CD14-positive monocyte (primary cell): Measurements from ENCODE around the gene CSMD2. TPM values are rescaled to one million over a fixed set of nuclear protein-coding genes. Genes with fewer than 3 reads are reported as not detected.

Source experiments
- DNase-seq, 3 donors: peaks; one replicate each; pipeline ENCODE4 v3.0.0-alpha.2; 2011 to 2022
- H2AFZ ChIP-seq: 2 replicates; pipeline ENCODE4 v1.6.0; 2012; ENCODE audit warnings: mild to moderate bottlenecking, low read depth, low read length, inconsistent platforms; ENCODE audit not compliant: insufficient read depth, poor library complexity, severe bottlenecking
- H3K27ac ChIP-seq, 2 donors: 1 replicate in 1 of 2; 2 replicates in 1 of 2; pipeline ENCODE4 v1.5.1; 2012 to 2013; ENCODE audit warnings: low read length in 2 of 2, control low read depth in 1 of 2, inconsistent platforms in 1 of 2, low read depth in 1 of 2, mild to moderate bottlenecking in 1 of 2
- H3K27me3 ChIP-seq, 2 donors: one replicate each; pipeline versions ENCODE4 v1.6.0 to v1.6.1; 2011 to 2013; ENCODE audit warnings: low read length in 2 of 2; ENCODE audit not compliant: control insufficient read depth in 2 of 2, insufficient read depth in 2 of 2
- H3K36me3 ChIP-seq, 2 donors: replicated peaks in 1 of 2; 1 replicate in 1 of 2; 2 replicates in 1 of 2; pipeline versions ENCODE4 v1.5.1 to v1.6.1; 2012 to 2013; ENCODE audit warnings: low read length in 2 of 2, control low read depth in 1 of 2, inconsistent platforms in 1 of 2, mild to moderate bottlenecking in 1 of 2; ENCODE audit not compliant: insufficient read depth in 2 of 2, control insufficient read depth in 1 of 2
- H3K4me1 ChIP-seq, 2 donors: 1 replicate in 1 of 2; 2 replicates in 1 of 2; pipeline versions ENCODE4 v1.5.1 to v1.6.1; 2012 to 2013; ENCODE audit warnings: low read length in 2 of 2, control low read depth in 1 of 2, inconsistent platforms in 1 of 2, mild to moderate bottlenecking in 1 of 2, moderate library complexity in 1 of 2; ENCODE audit not compliant: insufficient read depth in 2 of 2, control insufficient read depth in 1 of 2
- H3K4me2 ChIP-seq: replicated peaks from 2 replicates; pipeline ENCODE3; 2012; ENCODE audit warnings: low read length, moderate library complexity, mild to moderate bottlenecking; ENCODE audit not compliant: poor library complexity, severe bottlenecking; ENCODE audit errors: extremely low read depth
- H3K4me3 ChIP-seq, 3 experiments: fragments of 200-600 bp in 1 of 3; sonication (generic) in 1 of 3; replicated peaks in 1 of 3; 1 replicate in 2 of 3; 2 replicates in 1 of 3; pipeline ENCODE4 v1.5.1; 2011 to 2013; ENCODE audit warnings: low read length in 3 of 3, mild to moderate bottlenecking in 3 of 3, control low read depth in 2 of 3, low read depth in 2 of 3, inconsistent platforms in 1 of 3, moderate library complexity in 1 of 3
- H3K79me2 ChIP-seq: 2 replicates; pipeline ENCODE4 v1.6.0; 2012; ENCODE audit warnings: mild to moderate bottlenecking, control low read depth, inconsistent platforms, low read length, moderate library complexity; ENCODE audit not compliant: insufficient read depth
- H3K9ac ChIP-seq: 2 replicates; pipeline ENCODE4 v1.6.0; 2017; ENCODE audit warnings: low read length, mild to moderate bottlenecking; ENCODE audit not compliant: insufficient read depth, poor library complexity, severe bottlenecking
- H3K9me3 ChIP-seq, 2 donors: replicated peaks in 1 of 2; 1 replicate in 1 of 2; 2 replicates in 1 of 2; pipeline versions ENCODE4 v1.5.1 to v1.6.1; 2012 to 2013; ENCODE audit warnings: low read length in 2 of 2, control low read depth in 1 of 2; ENCODE audit not compliant: control insufficient read depth in 1 of 2, insufficient read depth in 1 of 2
- H4K20me1 ChIP-seq: 2 replicates; pipeline ENCODE4 v1.6.0; 2012; ENCODE audit warnings: mild to moderate bottlenecking, low read length, control low read depth, moderate library complexity; ENCODE audit not compliant: insufficient read depth
- H3K27ac Mint-ChIP-seq, 7 donors: one replicate each; pipeline ENCODE4 v1.8.0; 2020; ENCODE audit warnings: mild to moderate bottlenecking in 7 of 7, mixed read lengths in 7 of 7, moderate library complexity in 6 of 7, inconsistent platforms in 2 of 7
- H3K27me3 Mint-ChIP-seq, 3 donors: one replicate each; pipeline ENCODE4 v1.8.0; 2021 to 2022; ENCODE audit warnings: low read depth in 3 of 3, mild to moderate bottlenecking in 3 of 3, mixed read lengths in 3 of 3, moderate library complexity in 3 of 3, inconsistent platforms in 1 of 3
- H3K36me3 Mint-ChIP-seq, 2 donors: one replicate each; pipeline ENCODE4 v1.8.0; 2020; ENCODE audit warnings: mixed read lengths in 2 of 2, inconsistent platforms in 1 of 2, mild to moderate bottlenecking in 1 of 2
- H3K4me1 Mint-ChIP-seq: one replicate; pipeline ENCODE4 v1.8.0; 2020; ENCODE audit warnings: mild to moderate bottlenecking, mixed read lengths
- H3K4me3 Mint-ChIP-seq, 2 donors: one replicate each; pipeline ENCODE4 v1.8.0; 2020; ENCODE audit warnings: mild to moderate bottlenecking in 2 of 2, mixed read lengths in 2 of 2, moderate library complexity in 1 of 2
- H3K9me3 Mint-ChIP-seq, 7 donors: one replicate each; pipeline ENCODE4 v1.8.0; 2020 to 2022; ENCODE audit warnings: mixed read lengths in 7 of 7, mild to moderate bottlenecking in 6 of 7, moderate library complexity in 6 of 7, inconsistent platforms in 2 of 7
- CTCF ChIP-seq: fragments of 200-600 bp; IDR thresholded peaks from one replicate; pipeline ENCODE4 v1.8.0; 2022; ENCODE audit warnings: antibody characterized with exemption, mild to moderate bottlenecking
- WGBS: methylation state at CpG from one replicate; pipeline ENCODE4 v1.1.5; 2013; ENCODE audit warnings: missing lambda C conversion rate; ENCODE audit not compliant: insufficient coverage; 5-methylcytosine and 5-hydroxymethylcytosine counted together
- intact Hi-C, 2 donors: fragments of 100-400 bp; cut with micrococcal nuclease; formaldehyde crosslinking; loops; one replicate each; pipeline versions ENCODE4 v1.15.0 to v1.15.1; 2023
- polyA plus RNA-seq, 3 donors: library from polyadenylated mRNA; depleted of rRNA in 1 of 3; unstranded in 2 of 3; stranded (reverse) in 1 of 3; fragments of 300-500 nt in 2 of 3; fragments of >200 nt in 1 of 3; fragmentation: Illumina TruSeq in 2 of 3; gene quantifications; 1 replicate in 2 of 3; 2 replicates in 1 of 3; pipeline ENCODE4 v1.2.3, GENCODE V29; 2012 to 2021

Gene CSMD2
- polyA plus RNA-seq, 3 donors: 0.04 TPM; not detected in 2

GRCh38 chr1:33993301-33993700, 171.7 kb downstream of the CSMD2 start:
- H3K36me3 ChIP-seq: no peaks in the 10 kb centered on the region

GRCh38 chr1:33990281-33990680, 174.7 kb downstream of the CSMD2 start:
- H3K27ac ChIP-seq: no peak overlapping the region
- H3K4me2 ChIP-seq: no peak overlapping the region
- Mint-ChIP-seq H3K4me3 (no peak overlapping the region), H3K27ac (no peak overlapping the region), H3K36me3 (no peaks in the 10 kb centered on the region), H3K4me1 (no peaks in the 10 kb centered on the region), H3K9me3 (peaks cover 0 to 6% (median 0%) of the 10 kb centered on the region in 7 donors), H3K27me3 (peaks cover 0 to 11% (median 5%) of the 10 kb centered on the region in 3 donors)
- no peak overlapping the region for H3K9ac ChIP-seq
- TF ChIP-seq CTCF: no peak
- H3K36me3 ChIP-seq: no peaks in the 10 kb centered on the region
- no peak overlapping the region for H3K4me3 ChIP-seq
- H3K27me3 ChIP-seq: no peaks in the 10 kb centered on the region
- DNase-seq: no peak
- H3K9me3 ChIP-seq: no peaks in the 10 kb centered on the region
- WGBS: no CpG with 5 or more reads among the region's 3 CpGs
- H3K79me2 ChIP-seq: no peaks in the 10 kb centered on the region
- H2AFZ ChIP-seq: no peak overlapping the region
- intact Hi-C loops: no loop called here
- no peaks in the 10 kb centered on the region for H3K4me1 ChIP-seq
- H4K20me1 ChIP-seq: no peaks in the 10 kb centered on the region

More at GRCh38 chr1:33993301-33993700, 171.7 kb downstream of the CSMD2 start:
- H3K27me3 ChIP-seq: no peaks in the 10 kb centered on the region
- H3K4me1 ChIP-seq: no peaks in the 10 kb centered on the region
- TF ChIP-seq CTCF: no peak
- no peak overlapping the region for H3K27ac ChIP-seq
- H3K4me3 ChIP-seq: no peak overlapping the region
- H4K20me1 ChIP-seq: no peaks in the 10 kb centered on the region
- no peaks in the 10 kb centered on the region for H3K79me2 ChIP-seq
- Mint-ChIP-seq H3K4me3 (no peak overlapping the region), H3K36me3 (no peaks in the 10 kb centered on the region), H3K27me3 (peaks cover 0 to 5% (median 5%) of the 10 kb centered on the region in 3 donors), H3K4me1 (no peaks in the 10 kb centered on the region), H3K27ac (no peak overlapping the region), H3K9me3 (peaks cover 0 to 6% (median 0%) of the 10 kb centered on the region in 7 donors)
- H3K9me3 ChIP-seq: no peaks in the 10 kb centered on the region
- H3K9ac ChIP-seq: no peak overlapping the region
- no peak for DNase-seq
- 83% methylated on average over 4 of the region's 4 CpGs for WGBS
- H2AFZ ChIP-seq: no peak overlapping the region
- intact Hi-C loops: no loop called here
- H3K4me2 ChIP-seq: no peak overlapping the region
